Suprapubic skin (tissue), 3 donors: ENCODE data around the gene ADGRG1.

Source experiments
- POLR2A ChIP-seq, 2 donors: fragments of 450-650 bp; IDR thresholded peaks; one replicate each; pipeline ENCODE4 v1.6.1; 2017; ENCODE audit warnings: antibody characterized with exemption in 2 of 2, mild to moderate bottlenecking in 2 of 2, moderate library complexity in 2 of 2
- TF ChIP-seq, protein P1 (sequence below), 2 donors: fragments of 200-600 bp in 1 of 2; fragments of 450-650 bp in 1 of 2; sonication (generic) in 1 of 2; IDR thresholded peaks; one replicate each; pipeline ENCODE4 v1.5.1; 2016 to 2019; ENCODE audit warnings: antibody characterized with exemption in 2 of 2, mild to moderate bottlenecking in 1 of 2, moderate library complexity in 1 of 2

DNA sequence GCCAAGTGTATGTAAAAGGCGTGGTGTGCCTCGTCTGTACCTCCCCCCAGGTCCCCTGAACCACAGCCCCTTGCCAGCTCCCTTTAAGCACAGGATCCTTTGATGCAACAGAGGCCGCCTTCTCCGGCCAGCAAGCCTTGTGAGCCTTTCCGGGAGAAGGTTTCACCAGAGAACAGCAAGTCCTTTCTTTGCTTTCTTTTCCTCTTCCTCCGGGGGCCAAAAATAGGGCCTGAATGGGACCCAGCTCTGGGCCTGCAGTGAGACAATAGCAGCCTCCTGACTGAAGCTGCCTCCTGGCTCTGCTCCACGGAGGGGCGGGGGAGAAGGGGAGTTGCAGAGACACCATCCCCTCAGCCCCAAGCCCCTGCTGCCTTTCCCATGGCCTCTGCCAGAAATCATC lies 9.0 kb downstream of the ADGRG1 start:
- TF ChIP-seq, protein P1, sequence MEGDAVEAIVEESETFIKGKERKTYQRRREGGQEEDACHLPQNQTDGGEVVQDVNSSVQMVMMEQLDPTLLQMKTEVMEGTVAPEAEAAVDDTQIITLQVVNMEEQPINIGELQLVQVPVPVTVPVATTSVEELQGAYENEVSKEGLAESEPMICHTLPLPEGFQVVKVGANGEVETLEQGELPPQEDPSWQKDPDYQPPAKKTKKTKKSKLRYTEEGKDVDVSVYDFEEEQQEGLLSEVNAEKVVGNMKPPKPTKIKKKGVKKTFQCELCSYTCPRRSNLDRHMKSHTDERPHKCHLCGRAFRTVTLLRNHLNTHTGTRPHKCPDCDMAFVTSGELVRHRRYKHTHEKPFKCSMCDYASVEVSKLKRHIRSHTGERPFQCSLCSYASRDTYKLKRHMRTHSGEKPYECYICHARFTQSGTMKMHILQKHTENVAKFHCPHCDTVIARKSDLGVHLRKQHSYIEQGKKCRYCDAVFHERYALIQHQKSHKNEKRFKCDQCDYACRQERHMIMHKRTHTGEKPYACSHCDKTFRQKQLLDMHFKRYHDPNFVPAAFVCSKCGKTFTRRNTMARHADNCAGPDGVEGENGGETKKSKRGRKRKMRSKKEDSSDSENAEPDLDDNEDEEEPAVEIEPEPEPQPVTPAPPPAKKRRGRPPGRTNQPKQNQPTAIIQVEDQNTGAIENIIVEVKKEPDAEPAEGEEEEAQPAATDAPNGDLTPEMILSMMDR (IDR thresholded peaks at IDR 0.05) = no peak
- no peak for TF ChIP-seq POLR2A (IDR thresholded peaks at IDR 0.05)
